ENCODE results near the gene SIM2. TPM values are rescaled to one million over a fixed set of nuclear protein-coding genes. Genes with fewer than 3 reads are reported as not detected.

Gene SIM2
- total RNA-seq, 4 donors from 2014 or later, result 20.3 to 49.4 (median 29.9) TPM

- DNase-seq, result no peak
- Histone ChIP-seq H3K36me3 (peaks cover 0 to 96% (median 0%) of the 10 kb centered on the region in 3 donors), H3K9me3 (no peaks in the 10 kb centered on the region), H3K27me3 (peaks cover 0 to 34% (median 0%) of the 10 kb centered on the region in 4 donors), H3K27ac (peak overlapping the region in 1 of 4 donors; percentile 7), H3K4me3 (no peak overlapping the region), H3K4me1 (peaks cover 0 to 27% (median 6%) of the 10 kb centered on the region in 3 donors)
- 77 to 78% methylated on average over 3 of the region's 3 CpGs for WGBS, 2 donors
- intact Hi-C loops (cut with DNase I), result no loop called here
- TF ChIP-seq, protein P1, sequence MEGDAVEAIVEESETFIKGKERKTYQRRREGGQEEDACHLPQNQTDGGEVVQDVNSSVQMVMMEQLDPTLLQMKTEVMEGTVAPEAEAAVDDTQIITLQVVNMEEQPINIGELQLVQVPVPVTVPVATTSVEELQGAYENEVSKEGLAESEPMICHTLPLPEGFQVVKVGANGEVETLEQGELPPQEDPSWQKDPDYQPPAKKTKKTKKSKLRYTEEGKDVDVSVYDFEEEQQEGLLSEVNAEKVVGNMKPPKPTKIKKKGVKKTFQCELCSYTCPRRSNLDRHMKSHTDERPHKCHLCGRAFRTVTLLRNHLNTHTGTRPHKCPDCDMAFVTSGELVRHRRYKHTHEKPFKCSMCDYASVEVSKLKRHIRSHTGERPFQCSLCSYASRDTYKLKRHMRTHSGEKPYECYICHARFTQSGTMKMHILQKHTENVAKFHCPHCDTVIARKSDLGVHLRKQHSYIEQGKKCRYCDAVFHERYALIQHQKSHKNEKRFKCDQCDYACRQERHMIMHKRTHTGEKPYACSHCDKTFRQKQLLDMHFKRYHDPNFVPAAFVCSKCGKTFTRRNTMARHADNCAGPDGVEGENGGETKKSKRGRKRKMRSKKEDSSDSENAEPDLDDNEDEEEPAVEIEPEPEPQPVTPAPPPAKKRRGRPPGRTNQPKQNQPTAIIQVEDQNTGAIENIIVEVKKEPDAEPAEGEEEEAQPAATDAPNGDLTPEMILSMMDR (IDR thresholded peaks at IDR 0.05), result no peak
Measured at GRCh38 chr21:36744190-36744559, 45.3 kb downstream of the SIM2 start.

DNA sequence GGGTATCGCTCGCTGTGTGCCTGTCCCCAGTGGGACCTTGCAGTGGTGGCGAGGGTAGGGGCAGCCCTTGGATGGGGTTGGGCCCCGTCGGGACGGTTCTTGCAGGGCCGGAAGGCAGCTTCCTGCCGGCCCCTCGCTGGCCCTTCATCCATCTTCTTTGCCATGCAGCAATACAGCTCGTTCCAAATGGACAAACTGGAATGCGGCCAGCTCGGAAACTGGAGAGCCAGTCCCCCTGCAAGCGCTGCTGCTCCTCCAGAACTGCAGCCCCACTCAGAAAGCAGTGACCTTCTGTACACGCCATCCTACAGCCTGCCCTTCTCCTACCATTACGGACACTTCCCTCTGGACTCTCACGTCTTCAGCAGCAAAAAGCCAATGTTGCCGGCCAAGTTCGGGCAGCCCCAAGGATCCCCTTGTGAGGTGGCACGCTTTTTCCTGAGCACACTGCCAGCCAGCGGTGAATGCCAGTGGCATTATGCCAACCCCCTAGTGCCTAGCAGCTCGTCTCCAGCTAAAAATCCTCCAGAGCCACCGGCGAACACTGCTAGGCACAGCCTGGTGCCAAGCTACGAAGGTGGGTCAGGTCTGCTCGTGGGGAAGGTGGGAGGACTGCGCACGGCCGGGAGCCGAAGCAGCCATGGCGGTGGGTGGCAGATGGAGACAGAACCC lies 45.8 kb downstream of the SIM2 start:
- Histone ChIP-seq H3K4me1 (peaks cover 0 to 27% (median 6%) of the 10 kb centered on the region in 3 donors), H3K27me3 (peaks cover 0 to 34% (median 0%) of the 10 kb centered on the region in 4 donors), H3K4me3 (no peak overlapping the region), H3K9me3 (no peaks in the 10 kb centered on the region), H3K36me3 (peaks cover 0 to 96% (median 0%) of the 10 kb centered on the region in 3 donors), H3K27ac (peak overlapping the region in 2 of 4 donors; percentile 7 to 11)
- WGBS, 2 donors, result 46 to 54% methylated on average over 16 to 23 of the region's 30 CpGs
- intact Hi-C loops (cut with DNase I), result no loop called here
- no peak for DNase-seq
- TF ChIP-seq, protein P1 (IDR thresholded peaks at IDR 0.05), result no peak
- TF ChIP-seq POLR2A (IDR thresholded peaks at IDR 0.05), result no peak

GRCh38 chr21:36745459-36745858 lies 46.5 kb downstream of the SIM2 start:
- H3K27ac ChIP-seq, result peak overlapping the region in 1 of 4 donors; percentile 7
- intact Hi-C loops (cut with DNase I), result no loop called here
- no peak for TF ChIP-seq POLR2A (IDR thresholded peaks at IDR 0.05)
- TF ChIP-seq, protein P1 (IDR thresholded peaks at IDR 0.05), result no peak

DNA sequence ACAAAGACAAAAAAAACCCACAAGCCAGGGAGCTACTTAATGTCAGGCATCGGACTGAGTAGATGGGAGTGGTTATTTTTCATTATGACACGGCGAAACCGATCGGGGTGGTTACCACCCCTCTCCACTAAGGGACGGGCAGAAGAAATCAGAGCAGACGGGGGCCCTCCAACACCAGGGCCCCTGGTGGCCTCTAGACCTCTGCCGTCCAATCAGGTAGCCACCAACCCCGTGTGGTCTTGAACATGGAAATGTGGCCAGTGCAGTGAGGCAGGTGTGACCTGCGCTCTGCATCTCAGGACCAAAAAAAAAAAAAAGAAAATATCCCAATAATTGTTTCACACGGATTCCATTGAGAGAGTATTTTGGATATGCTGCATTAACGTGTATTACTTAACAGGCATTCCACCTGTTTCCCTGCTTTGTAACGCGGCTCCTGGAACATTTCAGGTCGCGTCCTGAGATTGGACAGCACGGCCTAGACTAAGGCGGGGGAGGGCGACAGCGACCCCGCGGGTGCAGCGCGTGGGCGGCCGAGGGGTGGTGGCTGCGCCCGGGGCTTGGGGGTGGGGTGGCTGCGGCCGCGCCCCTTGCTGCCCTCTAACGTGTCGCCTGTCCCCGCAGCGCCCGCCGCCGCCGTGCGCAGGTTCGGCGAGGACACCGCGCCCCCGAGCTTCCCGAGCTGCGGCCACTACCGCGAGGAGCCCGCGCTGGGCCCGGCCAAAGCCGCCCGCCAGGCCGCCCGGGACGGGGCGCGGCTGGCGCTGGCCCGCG lies 48.3 kb downstream of the SIM2 start:
- H3K9me3 ChIP-seq, result no peaks in the 10 kb centered on the region
- H3K27ac ChIP-seq, result no peak overlapping the region
- peaks cover 0 to 31% (median 6%) of the 10 kb centered on the region in 3 donors for H3K4me1 ChIP-seq
- H3K27me3 ChIP-seq, result peaks cover 0 to 30% (median 0%) of the 10 kb centered on the region in 4 donors
- DNase-seq, result no peak
- no peak for TF ChIP-seq POLR2A (IDR thresholded peaks at IDR 0.05)
- TF ChIP-seq, protein P1 (IDR thresholded peaks at IDR 0.05), result no peak
- H3K36me3 ChIP-seq, result peaks cover 0 to 76% (median 0%) of the 10 kb centered on the region in 3 donors
- intact Hi-C loops (cut with DNase I), result no loop called here
- H3K4me3 ChIP-seq, result peak overlapping the region in 3 of 4 donors; percentile 14 to 61 (median 42)
- 42 to 45% methylated on average over 20 to 24 of the region's 62 CpGs for WGBS, 2 donors

More at GRCh38 chr21:36745459-36745858, 46.5 kb downstream of the SIM2 start:
- H3K4me3 ChIP-seq, result no peak overlapping the region
- H3K4me1 ChIP-seq, result peaks cover 0 to 31% (median 6%) of the 10 kb centered on the region in 3 donors
- no peaks in the 10 kb centered on the region for H3K9me3 ChIP-seq
- H3K27me3 ChIP-seq, result peaks cover 0 to 34% (median 0%) of the 10 kb centered on the region in 4 donors
- no peak for DNase-seq
- 87 to 88% methylated on average over 5 of the region's 5 CpGs for WGBS, 2 donors
- peaks cover 0 to 94% (median 0%) of the 10 kb centered on the region in 3 donors for H3K36me3 ChIP-seq
